CD4-positive, alpha-beta T cell treated with Interleukin-17A for 4 hours (primary cell): ENCODE measurements around the gene CCDC54.
A peak's percentile ranks its signal among the peaks of the same experiment; 100 is the strongest.
"Not testable (repeated sequence)": the region's sequence is repeated elsewhere in the genome, so short reads cannot be mapped to it uniquely, and the experiment has no call there.

Experiments used
- DNase-seq: peaks from one replicate; pipeline ENCODE4 v3.0.0-alpha.2; 2020; ENCODE audit warnings: mixed read lengths

Gene CCDC54

DNA sequence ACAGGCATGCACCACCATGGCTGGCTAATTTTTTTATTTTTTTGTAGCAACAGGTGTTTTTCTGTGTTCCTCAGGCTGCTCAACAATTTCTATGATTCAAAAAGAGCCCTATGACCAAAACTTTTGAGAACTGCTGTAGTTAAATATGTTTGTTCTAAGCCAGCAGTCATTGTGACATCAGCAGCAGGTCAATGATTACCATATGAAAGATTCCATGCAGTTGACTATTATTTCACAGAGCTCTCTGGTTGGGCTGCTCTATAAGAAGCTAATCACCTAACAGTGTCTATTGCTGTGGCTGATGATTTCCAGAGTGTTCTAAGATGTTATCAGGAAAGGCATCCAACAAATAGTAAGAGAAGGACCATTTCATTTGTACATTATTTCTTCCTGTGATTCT, at the start of gene CCDC54:
Gene CCDC54 (plus strand): TSS at position 289 of the 400 bp plus-strand sequence. CDS start 149 bp downstream, outside the sequence.
- DNase-seq: no peak

DNA sequence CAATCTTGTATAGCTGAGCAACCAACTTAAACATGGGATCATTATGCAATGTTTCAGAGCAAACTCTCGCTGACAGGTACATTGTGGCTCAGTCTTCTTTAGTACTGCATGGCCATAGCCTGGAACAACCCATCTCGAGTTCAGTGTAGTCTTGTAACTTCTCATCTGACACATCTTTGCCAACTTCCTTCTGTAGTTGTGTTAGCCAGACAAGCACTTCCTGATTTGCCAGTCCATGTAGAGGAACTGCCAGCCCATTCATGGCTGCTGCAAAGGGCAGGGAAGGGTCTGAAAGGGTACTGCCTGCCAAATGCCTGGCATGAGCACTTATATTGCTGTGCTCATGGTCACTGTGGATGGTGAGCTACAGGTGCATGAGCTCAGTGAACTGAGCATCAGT, 49.2 kb upstream of the CCDC54 start:
- no peak for DNase-seq

DNA sequence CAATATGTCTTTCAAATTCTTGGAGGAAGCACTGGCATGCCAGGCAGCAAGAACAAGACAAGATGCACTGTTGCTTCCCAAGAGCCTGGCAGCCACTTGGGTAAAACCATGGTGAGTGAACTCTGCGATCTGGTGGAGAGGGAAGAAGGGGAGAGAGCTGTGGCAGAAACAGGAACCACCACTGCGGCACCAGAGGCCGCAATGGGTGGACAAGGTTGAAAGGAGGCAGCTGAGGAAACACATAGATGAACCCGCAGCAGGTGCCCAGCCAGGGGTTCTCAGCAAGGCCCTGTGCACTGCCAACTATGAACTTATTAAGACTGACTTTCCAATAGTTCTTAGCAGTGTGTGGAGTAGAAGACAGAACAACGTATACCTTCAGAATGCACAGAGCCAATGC, 48.2 kb upstream of the CCDC54 start:
- no peak for DNase-seq

DNA sequence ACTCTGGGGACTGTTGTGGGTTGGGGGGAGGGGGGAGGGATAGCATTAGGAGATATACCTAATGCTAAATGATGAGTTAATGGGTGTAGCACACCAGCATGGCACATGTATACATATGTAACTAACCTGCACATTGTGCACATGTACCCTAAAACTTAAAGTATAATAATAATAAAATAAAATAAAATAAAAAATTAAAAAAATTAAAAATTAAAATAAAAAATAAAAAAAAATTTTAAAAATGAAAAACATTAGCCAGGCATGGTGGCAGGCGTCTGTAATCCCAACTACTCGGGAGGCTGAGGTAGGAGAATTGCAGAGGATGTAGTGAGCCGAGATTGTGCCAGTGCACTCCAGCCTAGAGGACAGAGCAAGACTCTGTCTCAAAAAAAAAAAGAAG, 37.5 kb upstream of the CCDC54 start:
- not testable (repeated sequence) for DNase-seq

DNA sequence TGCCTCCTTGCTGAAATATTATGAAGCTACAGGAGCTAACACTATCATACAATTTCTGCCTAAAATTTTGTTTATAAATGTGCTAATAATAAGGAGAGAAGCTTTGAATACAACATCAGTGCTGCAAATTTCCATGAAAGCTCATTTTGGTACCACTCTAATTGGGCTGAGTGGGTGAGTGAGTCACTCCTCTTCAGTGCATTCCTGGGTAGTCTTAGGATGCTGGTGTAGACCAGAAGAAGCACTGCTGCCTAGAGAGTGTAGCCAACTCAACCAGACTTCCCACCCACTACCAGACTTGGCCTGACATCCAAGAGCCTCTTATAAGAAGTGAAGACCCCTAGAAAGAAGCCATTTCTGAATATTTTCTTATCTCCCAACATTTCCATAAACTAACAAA, 32.5 kb upstream of the CCDC54 start:
- no peak for DNase-seq

DNA sequence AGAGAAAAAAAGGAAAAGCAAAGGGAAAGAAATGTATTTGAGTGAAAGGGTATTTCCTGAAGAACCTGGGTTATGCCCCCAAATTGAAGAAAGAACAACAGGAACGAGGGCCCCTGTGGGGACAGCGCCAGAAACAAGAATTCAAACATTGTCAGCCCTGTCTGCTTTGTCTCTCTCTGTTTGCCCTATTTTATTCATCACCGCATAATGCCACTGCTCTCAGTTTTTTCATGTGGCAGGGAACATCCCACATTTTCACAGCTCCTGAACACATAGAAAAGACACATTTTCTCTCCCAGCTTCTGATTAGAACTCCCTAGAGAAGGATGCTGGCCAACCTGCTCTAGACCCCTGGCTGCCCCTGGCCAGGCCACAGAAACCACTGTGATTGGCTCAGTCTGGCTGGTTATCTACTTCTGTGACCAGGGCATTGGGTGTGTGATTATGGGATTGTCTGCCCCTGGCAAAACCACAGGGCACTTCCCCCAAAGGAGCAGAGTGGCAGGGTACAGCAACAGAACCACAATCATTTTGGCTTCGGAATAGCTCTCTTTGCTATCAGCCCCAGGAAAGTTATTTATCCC, 31.3 kb upstream of the CCDC54 start:
- DNase-seq: no peak

DNA sequence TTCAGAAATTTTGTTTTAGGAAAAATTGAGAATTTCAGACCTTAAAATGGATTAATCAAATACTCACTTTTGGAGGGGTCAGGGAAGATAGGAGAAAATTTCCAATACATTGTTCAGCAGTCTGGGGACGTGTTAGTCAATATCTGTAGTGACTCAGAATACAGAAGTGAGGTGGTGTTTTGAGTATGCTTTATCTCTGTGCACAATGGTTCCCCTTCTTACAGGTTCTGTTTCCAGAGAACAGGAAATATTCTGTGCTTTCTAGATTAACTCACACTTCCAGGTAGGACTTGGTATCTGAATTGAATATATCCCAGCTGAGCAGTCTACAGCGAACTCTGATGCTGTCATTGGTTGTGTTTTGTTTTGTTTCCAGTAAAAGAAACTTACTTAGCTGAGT, 30.7 kb upstream of the CCDC54 start:
- no peak for DNase-seq

DNA sequence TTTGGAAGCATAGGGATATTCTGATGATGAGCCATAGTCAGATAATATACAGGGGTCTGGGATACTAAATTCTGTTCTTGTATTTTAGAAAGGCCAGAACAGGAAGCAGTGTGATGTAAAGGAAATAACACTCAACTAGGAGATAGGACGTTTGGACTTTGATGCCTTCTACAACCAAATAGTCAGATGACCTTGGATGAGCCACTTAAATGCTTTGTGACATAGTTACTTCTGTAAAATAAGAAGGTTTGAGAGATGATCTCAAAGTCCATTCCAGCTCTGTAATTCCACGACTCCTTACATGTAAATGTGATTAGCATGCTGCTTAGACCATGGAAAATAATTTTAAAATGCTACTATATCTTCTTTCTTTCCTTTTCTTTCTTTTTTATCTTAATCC, 29.5 kb upstream of the CCDC54 start:
- no peak for DNase-seq

DNA sequence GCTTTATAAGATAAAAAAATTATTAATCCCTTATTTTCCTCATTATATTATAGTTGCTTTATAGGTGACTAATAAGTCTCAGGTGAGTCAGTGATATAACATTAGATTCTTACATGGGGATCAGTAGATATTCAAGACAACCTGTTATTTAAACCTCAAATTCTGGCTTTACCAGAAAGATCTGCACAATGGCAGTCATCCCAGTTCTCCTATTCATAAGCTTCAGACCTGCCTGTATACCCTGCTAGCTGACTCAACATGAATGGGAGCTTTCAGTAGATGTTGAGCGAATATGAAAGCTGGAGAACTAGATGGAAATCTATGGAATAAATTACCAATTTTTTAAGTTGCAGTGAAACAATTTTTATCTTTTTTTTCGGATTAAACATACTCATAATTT, 20.5 kb upstream of the CCDC54 start:
- no peak for DNase-seq

DNA sequence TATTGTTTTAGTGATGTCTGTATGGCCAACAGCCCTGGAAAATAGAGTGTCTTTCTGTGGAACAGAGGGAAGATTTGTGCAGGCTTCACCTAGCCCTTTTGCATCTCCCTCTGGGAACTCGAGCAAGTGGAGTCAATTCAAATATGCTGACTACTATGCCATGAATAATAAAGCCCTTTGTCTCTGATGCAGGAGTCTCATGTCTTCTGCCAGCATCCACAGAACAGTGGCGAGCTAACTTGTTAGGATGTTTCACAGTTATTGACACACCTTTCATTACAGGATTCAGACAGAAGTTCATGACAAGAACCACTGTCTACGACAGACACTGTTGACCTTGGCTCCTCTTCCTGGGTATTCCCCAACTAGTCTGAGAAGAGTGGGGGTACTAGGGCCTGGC, 15.6 kb upstream of the CCDC54 start:
- DNase-seq: no peak

DNA sequence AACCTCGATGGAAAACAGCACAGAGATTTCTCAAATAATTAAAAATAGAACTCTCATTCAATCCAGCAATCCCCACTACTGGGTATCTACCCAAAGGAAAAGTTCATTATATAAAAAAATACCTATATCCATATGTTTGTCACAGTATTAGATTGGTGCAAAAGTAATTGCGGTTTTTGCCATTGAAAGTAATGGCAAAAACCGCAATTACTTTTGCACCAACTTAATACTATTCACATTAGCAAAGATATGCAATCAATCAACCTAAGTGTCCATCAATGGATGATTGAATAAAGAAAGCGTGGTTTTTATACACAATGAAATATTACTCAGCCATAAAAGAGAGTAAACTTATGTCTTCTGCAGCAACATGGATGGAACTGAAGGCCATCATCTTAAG, 12.2 kb upstream of the CCDC54 start:
- no peak for DNase-seq

DNA sequence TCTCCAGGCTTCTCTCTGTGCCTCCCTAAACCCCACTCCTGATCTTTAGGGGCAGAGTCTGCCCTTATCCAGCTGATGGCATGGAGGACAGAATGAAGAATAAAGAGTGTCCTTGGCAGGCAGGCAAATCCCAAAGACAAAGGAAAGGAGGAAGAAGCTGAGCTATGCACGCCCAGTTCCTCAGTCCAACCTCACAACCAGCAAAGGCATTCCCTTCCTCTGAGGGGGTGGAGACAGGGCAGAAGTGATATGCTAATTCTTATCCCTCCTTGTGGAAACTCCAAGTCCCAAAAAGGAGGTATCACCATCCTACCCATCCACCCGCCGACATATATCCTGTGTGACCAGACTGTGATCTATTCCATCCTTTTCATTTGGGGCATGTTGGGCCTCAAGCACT, 10.5 kb upstream of the CCDC54 start:
- DNase-seq: no peak

DNA sequence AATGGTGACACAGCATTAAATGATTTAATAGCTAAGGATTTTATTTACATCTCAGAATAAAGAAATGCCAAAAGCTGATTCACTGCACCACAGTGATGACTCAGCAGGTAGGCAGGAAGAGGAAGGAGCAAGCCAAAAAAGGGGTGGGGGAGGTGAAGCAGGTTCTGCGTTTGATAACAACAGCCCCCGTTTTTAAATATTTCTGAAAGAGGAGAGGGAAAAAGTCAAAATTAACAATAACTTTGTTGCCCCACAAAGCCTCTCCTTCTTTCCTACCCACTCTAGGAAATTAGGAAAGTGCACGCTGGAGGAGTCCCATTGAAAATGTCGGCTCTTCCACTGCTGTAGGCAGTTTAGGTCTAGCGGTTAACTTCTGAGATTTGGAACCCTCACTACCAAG, 9.9 kb upstream of the CCDC54 start:
- peak; percentile 3 for DNase-seq

DNA sequence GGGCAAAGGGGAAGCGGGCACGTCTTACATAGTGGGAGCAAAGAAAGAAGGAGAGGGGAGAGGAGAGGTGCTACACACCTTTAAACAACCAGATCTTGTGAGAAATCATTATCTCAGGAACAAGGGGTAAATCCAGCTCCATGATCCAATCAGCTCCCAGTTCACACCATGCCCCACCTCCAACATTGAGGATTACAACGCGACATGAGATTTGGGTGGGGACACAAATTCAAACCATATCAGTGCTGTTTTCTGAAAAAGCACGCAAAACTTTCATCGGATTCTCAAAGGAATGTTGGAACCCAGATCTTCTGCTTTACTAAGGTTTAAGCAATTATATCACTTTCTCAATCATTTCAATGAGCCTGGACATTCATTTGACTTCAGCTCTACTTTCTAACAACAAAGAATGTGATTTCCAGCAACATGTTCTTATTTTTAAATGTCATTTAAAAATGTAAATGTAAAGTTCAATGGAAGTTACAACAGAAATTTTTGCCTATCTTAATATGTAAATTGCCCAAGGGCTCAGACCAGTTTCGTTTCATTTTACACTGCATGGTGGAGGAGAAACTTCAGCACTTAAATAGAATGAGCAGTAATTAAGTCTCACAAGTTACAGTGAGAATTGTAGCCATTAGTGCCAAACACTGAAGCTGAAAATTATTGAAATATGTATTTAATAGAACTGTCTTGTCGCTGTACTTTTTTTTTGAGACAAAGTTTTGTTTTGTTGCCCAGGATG, 8.4 kb upstream of the CCDC54 start:
- no peak for DNase-seq

DNA sequence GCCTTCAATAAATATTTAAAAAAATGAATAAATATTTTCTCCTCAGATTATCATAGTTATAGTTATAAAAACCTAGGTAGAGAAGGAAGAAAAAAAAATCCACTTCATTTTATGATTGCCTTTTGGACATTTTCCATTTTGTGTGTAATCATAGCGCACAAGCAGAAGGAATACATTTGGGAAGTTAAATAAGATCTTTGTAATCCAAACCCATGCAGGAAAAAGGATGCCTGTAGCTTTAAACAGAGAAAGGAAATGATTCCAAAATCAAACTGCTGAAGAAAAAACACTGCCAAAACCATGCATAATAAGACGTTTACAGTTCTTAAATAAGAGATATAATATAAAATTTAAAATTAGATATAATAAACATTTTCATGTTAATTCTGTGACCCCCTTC, 7.4 kb upstream of the CCDC54 start:
- no peak for DNase-seq

DNA sequence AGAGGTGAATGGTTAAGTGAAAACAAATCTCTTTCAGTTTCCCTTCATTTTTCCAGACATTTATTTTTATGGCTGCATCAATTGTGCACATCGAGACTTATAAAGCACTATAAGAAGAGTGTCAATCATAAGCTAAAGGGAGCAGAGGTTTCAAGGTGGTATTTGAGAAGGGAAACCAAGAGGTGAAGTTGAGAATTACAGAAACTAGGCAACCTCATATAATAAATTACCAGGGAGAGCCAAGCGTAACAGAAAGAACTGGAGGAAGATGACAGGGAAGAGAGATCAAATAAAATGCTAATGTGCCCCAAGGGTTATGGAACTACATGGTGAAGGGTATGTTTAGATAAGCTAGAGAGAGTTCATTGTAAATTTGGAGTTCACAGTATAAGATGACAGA, 6.3 kb upstream of the CCDC54 start:
- no peak for DNase-seq

DNA sequence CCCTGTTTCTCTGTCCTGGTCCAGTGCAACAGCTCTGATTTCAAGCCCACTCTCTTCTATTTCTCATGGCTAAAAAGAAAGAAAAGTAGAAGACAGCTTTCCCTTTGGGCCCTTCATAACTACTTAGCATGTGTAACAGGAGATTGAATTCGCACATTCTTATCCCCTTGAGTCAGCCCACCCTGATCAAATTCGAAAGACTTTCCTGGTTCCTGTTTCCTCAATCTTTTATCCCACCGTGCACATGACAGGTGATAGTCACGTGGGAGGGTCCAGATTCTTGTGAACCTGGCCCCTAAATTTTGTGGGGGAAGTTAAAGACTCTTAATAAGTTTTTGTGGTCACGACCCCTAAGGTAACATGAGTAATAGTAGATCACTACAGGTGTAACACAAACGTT, 4.7 kb upstream of the CCDC54 start:
- DNase-seq: no peak

DNA sequence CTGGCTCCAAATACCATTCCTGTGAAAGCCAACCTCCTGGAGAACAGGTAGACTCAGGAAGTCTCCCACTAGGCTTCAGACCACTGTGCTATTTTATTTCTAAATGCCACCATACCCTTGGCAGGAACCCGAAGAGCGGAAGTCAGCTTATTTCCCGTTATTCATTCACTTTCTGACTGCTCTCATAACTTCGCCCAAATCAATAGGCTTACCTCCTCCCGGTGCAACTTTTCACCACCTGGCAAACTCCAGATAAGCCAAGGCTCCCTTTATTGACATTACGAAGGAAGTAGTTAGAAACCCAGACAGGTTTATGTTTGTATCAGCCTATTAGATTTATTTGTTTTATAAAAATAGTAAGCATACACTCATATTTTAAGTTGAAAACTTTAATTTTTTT, 3.3 kb upstream of the CCDC54 start:
- no peak for DNase-seq

DNA sequence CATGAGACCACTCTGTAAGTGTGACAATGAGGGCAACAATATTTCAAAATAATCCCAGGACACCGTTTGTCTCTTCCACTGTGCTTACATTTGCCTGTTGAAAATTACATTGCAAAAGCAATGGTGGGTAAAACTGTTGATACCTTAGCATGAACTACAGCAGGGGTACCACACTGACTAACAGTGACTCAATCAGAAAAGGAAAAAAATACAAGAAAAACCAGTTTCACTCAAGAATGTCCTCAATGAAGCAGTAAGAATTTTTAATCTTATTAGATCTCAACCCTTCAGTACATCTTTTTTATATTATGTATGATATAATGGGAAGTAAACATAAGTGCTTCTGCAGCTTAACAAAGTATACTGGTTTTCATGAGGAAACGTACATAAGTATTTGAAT, 1.6 kb upstream of the CCDC54 start:
- DNase-seq: no peak

DNA sequence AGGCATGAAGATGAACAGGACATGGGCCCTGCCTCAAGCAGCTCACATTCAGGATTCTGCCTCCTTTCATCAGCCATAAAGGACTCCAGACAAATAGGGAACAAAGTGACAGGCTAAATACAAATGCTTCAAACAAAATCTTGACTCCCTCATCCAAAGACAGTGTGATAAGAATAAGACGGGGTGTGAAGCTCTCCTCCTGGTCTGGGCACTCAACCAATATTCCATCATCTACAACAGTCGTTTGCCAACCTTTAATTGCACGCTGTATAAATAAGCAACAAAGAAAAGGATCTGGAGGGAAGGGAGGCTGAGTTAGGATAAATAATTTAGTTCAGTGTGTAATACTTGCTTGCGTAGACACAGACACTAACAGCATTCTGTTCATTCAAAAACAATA, 5.4 kb downstream of the CCDC54 start:
- DNase-seq: no peak

DNA sequence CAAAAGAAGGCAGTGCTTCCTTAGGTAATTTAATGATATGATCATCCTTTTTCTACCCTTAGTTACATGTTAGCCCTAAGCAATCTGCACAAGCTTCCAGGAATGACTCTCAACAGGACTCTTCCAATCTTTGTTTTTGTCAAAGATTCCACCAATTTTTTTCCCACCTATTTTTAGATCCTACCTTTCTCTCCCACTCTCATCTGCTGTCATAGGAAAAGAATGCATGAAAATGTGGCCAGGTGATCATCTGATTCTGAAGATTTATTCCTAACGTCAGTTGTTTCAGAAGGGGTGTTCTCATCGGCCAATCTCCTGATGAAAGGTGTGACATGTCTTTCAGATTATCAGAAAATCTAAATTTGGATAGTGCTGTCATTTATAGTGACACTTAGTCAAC, 7.2 kb downstream of the CCDC54 start:
- DNase-seq: no peak

DNA sequence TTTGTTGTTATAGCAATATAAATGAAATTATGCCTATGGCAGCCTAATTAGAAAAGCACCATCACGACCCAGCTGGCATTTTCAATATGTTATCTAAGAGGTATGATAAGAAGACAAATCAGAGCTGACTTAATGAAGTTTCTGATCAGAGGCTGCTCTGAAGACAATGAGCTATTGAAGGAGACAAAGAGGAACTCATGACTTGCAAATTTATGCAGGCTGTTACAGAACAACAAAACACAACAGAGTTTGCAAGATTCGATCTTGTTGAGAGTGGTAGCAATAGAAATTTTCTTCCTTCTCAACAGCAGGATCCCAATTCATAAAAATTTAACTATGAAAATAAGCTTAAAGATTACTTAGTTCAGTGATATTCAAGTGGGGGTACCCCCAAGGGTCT, 7.7 kb downstream of the CCDC54 start:
- DNase-seq: no peak

DNA sequence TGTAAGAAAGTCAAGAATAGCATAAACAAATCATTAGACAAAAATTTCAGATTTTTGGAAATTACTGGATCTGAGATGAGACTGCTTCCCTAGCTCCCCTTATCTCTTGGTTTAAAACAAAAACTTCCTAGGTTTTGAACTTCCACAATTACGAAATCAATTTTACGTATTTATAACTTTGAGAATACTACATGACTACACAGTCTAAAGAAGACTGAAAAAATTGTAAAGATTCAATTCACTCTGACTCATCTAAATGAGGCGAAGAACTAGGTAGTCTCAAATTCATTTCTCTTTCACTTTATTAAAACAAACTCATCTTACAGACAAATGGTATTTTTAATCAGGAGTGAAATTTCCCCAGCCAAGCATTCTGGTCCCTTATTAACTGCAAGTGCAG, 10.3 kb downstream of the CCDC54 start:
- DNase-seq: no peak

DNA sequence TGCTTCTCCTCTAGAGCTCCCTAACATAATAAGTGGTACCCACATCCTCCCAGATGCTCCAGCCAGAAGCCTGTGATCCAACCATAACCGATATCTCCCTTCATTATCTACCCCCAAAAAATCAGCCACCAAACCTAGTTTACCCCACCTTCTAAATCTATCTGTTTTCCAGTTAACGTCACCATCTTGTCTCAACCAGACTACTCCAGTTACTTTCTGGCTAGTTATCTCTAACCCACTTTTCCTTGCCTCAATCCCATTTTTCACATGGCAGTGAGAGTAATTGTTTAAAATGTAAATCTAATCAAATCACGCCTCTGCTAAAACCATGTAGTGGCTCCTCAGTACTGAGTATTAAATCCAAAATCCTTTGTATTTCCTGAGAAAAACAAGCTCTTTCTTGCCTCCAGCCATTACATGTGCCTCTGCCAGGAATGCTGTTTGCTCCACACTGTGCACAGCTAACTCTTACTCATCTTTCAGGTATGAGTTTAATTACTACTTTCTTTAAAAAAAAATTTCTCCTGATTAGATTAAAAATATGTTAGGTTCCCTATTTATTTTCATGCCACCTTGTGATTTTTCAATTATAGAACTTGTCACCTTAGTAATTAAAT, 15.4 kb downstream of the CCDC54 start:
- no peak for DNase-seq

DNA sequence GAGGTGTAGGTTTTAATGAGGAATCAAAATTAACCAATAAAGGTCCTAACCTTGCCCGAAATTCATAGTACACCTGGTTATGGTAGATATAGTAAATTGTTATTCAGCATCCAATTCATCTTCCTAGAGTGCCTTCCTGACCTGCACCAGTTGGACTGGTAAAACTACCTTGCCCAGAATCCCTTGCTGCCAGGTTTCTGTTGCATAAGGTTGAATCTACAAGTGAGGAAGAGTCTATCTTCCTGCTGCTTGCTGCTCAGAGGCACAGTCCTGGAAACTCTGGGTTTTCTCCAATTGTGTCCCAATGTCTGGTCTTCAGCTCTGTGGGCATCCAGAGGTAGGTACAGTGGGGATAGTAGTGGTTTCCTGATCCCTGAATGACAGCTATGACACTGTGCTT, 17.3 kb downstream of the CCDC54 start:
- DNase-seq: no peak
